RPMI8226 (cell line): Measurements from ENCODE around the gene CCDC167.
"Not testable (repeated sequence)": the region's sequence is repeated elsewhere in the genome, so short reads cannot be mapped to it uniquely, and the experiment has no call there.

Experiments used
- DNase-seq: peaks from one replicate; pipeline ENCODE4 v3.0.0-alpha.2; 2015

The CCDC167 gene

DNA sequence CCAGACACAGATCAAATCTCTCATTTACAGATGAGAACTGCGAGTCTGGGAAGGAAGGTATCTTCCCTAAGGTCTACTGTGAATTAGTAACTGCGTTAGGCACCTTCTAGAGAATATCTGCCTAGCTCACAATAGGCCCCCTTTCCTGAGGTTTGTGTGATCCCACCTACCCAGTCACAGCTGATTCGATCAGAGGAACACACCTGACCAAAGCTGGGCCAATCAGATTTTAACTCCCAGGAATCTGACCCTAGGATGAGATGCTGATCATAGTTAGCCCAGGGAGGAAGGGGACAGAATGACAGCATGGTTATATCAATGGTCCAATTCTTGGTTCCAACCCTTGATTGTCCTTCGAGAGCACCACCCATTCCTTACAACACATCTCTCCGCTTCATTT is 7.4 kb upstream of the CCDC167 start:
- DNase-seq = no peak

DNA sequence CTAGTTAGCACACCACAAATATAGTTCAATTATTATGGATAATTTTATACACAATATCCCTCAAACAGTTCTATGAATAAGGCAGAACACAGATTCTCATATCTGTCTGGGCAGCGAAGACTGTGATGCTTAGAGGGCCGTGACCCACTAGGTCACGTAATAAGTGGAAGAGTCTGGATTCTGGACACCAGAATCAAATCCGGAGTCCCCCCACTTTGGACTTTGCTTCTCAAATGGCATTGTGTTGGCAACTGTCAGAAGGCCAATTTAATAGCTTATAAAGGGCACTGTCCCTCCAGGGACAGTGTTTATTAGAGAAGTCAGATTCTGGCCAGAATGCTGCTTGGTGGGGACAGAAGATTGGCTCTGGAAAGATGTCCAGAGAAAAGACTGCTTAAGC is 6.8 kb upstream of the CCDC167 start:
- no peak for DNase-seq

DNA sequence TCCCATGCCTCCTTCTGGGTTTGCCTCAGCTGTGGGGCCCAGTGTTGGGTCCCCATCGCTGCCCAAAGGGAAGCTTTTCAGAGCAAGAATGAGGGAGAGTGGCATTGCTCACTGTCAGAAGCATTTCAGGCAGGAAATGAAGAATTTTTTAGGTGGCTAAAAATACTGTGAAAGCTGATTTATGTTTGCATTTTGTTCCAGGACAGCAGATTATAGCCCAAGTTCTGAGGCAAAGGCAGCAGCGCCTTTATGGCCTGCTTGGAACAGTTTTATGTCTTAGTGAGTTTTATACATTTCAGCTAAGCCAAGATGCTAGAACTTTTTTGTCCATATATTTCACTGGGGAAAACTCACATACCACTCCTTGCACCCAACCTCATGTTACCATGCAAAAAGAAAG is 4.3 kb upstream of the CCDC167 start:
- no peak for DNase-seq

- no peak for DNase-seq
These were observed 3.7 kb upstream of the CCDC167 start for GRCh38 chr6:37503309-37503965.

GRCh38 chr6:37502703-37503291 is 3.1 kb upstream of the CCDC167 start:
- no peak for DNase-seq

DNA sequence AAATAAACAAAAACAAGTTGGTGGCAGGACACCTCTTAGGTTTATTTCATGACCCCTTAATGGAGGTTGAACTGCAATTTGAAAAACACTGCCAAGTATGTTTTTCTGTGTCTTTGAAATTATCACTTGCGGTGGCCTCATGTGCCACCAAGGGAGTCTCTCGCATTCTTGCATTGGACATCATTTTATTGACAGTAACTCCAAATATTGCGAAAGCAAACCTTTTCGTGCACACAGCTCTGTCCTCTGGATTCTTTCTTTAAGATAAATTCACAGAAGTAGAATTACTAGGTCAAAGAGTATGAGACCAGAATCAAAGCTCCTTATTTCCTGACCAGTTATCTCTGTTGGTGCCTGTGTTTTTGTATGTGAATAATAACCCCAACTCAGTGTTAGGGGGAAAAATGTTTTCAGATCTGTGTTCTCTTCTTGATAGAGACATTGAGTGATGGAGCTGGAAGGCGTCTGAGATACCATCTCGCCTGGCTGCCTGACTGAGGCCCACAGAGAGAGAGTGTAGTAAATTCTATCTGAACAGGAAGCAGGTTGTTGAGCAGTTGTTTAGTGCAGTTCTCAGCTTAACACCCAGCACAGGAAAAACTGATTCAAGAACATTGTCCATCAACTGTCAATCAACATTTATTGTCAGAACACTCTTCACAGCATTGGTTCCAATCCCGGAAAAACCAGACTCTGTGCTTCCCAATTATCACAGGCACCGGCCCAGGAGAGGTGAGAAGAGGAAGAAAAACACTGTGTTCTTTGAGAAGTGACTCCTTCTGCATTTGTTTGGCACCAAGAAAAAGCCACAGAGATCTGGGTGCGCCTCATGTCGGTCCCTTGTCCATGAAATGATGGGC is 2.2 kb upstream of the CCDC167 start:
- DNase-seq = no peak

- not testable (repeated sequence) for DNase-seq
These were observed 1.2 kb upstream of the CCDC167 start for GRCh38 chr6:37500904-37501303.

DNA sequence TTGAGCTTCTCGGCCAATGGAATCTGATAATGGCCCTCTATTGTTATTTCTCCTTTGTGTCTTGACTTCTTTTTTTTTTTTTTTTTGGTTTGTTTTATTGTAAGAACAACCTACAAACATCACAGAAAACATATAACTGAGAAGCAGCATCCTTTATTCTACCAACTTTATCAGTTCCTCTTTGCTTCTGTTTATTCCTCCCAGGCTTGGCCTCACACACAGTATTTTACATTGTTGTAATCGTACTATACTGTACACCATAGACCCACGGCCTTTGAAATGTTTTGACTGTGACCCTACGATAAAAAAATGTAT is 558 bp upstream of the CCDC167 start:
- no peak for DNase-seq

GRCh38 chr6:37496951-37497885 is 2.5 kb downstream of the CCDC167 start:
- DNase-seq = no peak

DNA sequence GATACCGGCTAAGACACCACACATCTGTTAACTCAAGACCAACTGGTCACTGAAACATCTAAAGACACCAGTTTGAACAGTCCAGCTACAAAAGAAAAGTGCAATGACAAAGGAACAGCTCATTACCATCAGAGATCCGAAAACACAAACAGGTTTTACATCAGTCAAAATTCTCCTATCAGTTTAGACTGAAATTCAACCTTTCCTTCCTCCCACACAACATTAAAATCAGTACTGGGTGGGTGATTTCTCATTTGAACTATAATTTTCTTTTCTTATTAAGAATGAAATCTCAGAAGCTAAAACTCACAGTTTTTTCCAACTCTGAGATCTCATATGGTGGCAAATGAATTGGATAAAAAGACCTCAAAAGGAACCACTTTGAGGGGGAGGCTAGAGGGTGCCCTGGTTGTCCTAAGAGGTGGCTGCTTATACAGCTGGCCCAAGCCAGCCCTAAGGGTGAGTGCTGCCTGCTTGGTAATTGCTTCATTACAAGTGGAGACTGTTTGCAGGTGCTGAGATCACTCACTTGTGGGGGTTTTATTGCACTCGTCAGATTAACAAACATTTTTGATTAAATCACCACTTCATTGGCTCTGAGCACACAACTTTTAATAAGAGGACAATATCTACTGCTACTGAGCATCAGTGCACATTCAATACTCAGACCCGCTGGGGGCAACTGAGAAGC is 4.3 kb downstream of the CCDC167 start:
- no peak for DNase-seq

GRCh38 chr6:37493661-37493995 is 6.1 kb downstream of the CCDC167 start:
- DNase-seq = no peak

- no peak for DNase-seq
These were observed 6.6 kb downstream of the CCDC167 start for GRCh38 chr6:37492991-37493660.

GRCh38 chr6:37492236-37492972 is 7.3 kb downstream of the CCDC167 start:
- no peak for DNase-seq

GRCh38 chr6:37491830-37492208 is 7.9 kb downstream of the CCDC167 start:
- DNase-seq = no peak

DNA sequence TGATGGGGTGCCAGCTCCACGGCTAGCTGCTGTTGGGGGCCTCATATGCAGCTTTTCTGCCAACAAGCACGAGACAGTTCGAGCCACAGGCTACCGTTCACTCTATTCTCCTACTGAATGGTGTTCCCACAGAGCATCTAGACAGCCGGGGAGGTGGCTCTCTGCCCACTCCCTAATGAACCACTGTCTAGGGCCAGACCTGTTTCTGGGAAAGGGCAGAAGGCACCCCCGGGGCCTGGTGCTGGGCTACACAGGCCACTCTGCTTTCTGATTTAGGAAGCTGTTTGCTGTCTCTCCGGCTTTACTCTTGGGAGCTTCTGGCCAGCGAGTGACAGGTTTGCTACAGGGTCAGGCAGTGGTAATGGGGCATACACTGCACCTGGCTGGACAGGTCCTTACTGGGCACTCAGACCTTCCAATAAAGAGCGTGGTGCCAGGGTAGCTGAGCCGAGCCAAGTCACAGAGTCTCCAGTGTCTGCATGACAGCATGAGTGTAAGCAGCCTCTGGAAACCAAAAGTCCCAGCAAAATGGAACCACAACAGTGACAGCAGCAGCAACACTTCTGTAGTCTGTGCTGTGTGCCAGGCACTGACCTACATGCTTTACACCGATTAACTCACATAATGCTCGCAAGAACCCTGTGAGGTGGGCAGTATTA is 8.4 kb downstream of the CCDC167 start:
- DNase-seq = no peak

DNA sequence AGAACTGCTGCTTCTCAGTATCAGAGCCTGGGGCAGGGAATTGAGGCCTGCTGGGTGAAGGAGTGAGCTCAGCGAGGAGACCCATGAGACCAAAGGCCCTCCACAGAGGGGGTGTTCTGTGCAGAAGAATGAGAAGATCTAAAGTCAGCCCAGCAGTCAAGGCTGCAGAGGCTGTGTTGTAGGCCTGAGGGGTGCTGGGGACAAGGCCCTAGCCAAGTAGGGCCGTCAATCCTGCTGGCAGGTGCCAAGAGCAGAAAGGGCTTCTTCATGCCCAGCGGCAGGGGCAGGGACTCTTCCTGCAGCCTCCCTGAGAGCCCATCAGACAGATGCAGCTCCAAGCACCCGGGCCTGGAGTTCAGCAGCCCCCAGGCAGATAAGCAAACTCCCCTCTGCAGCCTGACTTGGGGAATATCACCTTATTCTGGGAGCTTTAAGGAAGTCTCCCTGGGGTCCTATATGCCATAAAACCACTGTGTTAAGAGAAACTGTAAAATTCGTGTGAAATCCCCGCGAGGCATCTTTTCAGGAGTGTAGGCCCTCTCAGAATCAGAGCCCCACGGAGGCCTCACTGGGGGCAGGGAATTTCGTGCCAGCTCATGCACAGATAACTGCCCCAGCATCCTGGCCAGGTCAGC is 9.0 kb downstream of the CCDC167 start:
- no peak for DNase-seq

DNA sequence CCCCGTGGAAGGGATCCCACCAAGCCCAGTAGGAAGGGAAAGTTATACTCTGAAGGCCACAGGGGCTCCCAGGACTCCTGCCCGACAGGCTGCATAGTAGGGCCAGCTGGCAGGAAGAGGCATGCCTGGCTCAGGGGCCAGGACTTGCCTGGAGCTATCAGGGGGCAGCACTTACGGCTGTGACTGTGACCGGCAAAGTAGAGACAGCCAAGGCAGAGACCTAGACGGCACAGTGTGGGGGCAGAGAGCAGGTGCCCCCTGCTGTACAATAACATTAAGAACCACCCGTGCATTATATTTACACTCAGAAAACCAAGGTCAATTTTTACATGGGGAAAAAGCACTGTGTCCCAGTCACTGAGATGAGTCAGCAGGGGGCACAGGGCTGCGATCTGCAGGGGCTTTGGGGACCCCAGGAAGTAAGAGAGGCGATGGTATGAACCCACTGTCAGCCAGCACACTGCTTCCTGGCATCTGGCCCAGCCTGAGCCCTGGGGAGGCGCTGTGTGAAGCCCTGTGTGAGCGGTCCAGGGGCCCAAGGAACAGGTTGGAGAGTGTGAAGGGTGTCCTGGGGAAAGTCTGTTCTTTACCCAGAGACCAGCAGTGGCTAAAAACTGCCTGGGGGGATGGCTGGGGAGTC is 9.9 kb downstream of the CCDC167 start:
- no peak for DNase-seq

DNA sequence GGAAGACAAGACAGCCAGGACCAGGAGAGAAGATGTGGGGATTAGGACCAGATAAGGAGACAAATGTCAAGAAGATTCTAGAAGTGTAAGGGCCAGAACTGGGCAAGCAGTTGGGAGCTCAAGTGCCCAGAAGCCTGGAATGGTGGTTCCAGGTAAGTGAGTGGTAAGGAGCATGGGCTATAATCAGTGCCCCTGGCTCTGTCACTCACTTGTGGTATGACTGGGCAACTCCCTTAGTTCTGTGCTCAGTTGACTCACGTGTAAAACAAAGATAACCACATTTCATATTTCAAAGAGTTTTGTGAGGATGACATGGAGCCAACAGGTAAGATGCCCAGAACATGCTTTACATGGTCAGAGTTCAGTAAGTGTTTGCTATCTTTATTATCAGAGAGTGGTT is 11.2 kb downstream of the CCDC167 start:
- DNase-seq = no peak

- DNase-seq = no peak
These were observed 11.9 kb downstream of the CCDC167 start for GRCh38 chr6:37487591-37488380.
